GM18502 (cell line): Measurements from ENCODE around the gene PTGES3.
"Not testable (repeated sequence)": the region's sequence is repeated elsewhere in the genome, so short reads cannot be mapped to it uniquely, and the experiment has no call there.

Experiments
- ATAC-seq: cut with Tn5 transposase; IDR thresholded peaks from one replicate; pipeline ENCODE4 v1.9.1; 2021; ENCODE audit warnings: mild to moderate bottlenecking; ENCODE audit not compliant: unreplicated experiment, poor library complexity

Gene PTGES3

DNA sequence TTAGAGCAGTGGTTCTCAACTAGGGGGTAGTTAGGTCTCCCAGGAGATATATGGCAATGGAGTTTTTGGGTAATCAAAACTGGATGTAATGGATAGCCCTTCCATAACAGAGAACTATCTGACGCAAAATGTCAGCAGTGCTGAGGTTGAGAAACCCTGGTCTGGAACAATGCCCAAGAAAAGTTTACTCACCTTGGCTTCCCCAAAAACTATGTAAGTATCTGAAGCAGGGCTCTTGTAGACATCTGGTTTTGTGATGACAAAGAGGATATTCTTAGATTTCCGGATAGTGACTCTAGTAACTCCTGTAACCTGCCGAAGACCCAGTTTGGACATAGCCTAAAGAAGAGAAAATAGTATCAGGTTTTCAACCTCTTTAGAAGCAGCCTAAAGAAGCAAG, 25.3 kb upstream of the PTGES3 start:
- ATAC-seq, result no peak

DNA sequence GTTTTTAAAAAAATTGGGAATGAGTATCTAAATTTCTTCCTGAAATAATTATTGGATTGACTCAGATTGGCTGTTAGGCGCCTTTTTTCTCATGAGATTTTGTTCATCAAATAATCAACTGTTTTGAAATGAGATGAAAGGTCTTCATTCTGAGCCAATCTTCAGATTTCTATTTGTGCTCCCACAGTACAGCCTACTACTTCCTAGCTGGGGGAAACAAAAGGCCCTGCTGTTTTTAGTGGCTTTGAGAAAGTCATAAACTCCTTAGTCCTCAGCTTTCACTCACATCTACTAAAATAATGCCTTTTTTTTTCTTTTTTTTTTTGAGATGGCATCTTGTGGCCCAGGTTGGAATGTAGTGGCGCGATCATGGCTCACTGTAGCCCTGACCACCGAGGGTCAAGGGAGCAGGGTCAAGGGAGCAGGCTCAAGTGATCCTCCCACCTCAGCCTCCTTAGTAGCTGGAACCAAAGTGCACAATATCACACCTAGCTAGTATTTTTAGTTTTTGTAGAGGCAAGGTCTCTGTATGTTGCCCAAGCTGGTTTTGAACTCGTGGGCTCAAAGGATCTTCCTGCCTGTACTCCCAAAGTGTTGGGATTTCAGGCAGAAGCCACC, 21.8 kb upstream of the PTGES3 start:
- no peak for ATAC-seq

- ATAC-seq, result not testable (repeated sequence)
Observed at GRCh38 chr12:56704522-56704921, 16.4 kb upstream of the PTGES3 start.

DNA sequence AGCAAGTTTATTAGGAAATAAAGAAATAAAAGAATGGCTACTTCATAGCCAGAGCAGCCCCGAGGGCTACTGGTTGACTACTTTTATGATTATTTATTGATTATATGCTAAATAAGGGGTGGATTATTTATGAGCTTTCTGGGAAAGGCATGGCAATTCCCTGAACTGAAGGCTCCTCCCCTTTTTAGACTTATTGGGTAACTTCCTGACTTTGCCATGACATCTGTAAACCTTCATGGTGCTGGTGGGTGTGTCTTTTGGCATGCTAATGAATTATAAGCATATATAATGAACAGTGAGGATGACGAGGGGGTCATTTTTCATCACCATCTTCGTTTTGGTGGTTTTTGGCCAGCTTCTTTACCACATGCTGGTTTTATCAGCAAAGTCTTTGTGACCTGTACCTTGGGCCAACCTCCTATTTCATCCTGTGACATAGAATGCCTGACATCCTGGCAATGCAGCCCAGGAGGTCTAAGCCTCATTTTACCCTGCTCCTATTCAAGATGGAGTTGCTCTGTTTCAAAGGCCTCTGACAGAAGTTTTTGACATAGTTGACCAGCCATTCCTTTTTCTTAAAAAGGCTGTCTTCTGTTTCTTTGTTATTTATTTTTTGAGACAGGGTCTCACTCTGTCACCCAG, 11.1 kb upstream of the PTGES3 start:
- no peak for ATAC-seq

- no peak for ATAC-seq
Observed at GRCh38 chr12:56695327-56696101, 7.4 kb upstream of the PTGES3 start.

GRCh38 chr12:56694161-56694560, 6.1 kb upstream of the PTGES3 start:
- no peak for ATAC-seq

DNA sequence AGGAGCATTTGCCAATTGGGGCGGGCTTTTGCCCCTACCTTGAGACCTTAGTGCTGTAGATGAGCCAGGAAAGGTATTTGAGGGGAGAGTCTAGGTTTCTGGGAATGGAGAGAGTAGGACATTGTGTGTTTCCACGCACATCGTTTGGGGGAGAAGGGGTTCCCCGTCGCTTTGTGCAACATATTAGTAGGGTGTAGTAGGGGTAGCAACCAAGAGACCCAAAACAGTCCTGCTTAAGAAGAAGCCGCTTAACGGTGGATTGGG, 694 bp upstream of the PTGES3 start:
- no peak for ATAC-seq

DNA sequence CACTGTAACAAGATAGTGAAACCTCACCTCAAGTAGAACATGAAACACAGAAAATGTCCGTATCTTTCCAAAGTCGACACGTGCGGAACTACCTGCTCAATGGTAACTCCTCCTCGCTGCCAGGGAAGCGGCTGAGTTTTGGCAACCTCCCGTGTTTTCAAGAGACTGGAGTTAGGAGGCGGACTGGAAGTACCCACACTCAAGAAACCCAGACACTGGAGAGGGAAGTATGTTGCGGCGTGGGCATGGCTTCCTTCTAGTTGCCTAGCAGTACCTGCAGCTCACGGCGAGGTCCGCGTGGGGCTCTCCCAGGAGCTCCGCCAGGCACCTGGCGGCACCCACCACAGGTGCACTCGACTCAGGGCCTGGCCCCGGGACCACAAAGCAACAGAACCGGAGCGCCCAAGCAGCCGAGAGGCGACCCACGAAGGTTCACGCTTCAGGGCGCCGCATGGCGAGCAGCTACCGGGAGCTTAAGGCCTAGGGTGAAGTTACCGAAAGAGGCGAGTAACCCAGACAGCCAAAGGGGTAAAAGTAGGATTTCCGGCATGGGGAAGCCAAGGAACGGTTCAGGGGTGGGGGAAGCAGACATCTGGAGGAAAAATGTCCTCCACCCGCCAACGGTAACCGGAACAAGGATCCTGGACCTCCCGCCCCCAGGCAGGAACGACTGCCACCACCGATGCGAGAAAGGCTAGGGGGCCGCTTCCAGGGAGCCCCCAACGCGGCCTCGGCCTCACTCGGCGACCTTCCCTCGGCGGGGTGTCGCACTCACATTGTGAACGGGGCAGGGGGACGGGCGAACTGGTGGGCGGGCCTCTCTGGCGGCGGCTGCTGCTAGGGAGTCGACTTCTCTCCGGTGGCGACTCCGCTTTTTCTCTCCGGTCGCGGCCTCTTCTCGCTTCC, 608 bp downstream of the PTGES3 start:
- peak; percentile 39 for ATAC-seq

GRCh38 chr12:56684745-56685359, 3.2 kb downstream of the PTGES3 start:
- ATAC-seq, result no peak

DNA sequence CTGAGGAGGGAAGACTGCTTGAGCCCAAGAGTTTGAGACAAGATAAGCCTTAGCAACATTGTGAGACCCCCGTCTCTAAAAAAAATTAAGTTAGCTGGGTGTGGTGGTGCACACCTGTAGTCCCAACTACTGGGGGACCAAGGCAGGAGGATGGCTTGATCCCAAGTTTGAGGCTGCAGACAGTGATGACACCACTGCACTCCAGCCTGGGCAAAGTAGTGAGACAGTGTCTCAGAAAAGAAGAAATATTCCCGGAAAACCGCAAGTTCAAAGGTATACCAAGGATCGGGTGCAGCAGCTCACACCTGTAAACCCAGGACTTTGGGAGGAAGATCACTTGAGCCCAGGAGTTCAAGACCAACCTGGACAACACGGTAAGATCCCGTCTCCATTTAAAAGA, 5.8 kb downstream of the PTGES3 start:
- no peak for ATAC-seq

DNA sequence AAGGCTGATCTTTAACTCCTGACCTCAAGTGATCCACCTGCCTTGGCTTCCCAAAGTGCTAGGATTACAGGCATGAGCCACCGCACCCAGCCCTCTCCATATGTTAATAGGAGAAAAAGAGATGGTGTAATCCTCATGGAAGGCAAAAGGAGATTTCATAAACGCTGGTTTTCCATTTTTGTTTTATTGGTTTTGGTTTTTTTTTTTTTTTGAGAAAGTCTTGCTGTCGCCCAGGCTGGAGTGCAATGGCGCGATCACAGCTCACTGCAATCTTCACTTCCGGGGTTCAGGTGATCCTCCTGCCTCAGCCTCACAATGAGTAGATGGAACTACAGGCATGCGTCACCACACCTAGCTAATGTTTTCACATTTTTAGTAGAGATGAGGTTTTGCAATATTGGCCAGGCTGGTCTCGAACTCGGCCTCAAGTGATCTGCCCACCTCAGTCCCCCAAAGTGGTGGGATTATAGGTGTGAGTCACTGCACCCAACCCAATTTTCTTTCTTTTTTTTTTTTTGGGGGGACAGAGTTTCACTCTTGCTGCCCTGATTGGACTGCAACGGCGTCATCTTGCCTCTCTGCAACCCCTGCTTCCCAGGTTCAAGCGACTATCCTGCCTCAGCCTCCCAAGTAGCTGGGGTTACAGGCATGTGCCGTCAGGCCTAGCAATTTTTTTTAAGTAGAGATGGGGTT, 8.1 kb downstream of the PTGES3 start:
- no peak for ATAC-seq

DNA sequence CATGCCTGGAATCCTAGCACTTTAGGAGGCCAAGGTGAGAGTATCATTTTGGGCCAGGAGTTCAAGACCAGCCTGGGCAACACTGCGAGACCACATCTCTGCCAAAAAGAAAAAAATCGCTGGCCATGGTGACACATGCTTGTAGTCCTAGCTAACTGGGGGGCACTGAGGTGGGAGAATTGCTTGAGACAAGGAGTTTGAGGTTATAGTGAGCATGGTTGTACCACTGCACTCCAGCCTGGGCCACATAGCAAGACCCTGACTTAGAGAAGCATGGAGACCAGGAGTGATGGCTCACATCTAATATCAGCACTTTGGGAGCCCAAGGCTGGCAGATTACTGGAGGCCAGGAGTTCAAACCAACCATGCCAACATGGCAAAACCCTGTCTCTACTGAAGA, 9.2 kb downstream of the PTGES3 start:
- no peak for ATAC-seq

DNA sequence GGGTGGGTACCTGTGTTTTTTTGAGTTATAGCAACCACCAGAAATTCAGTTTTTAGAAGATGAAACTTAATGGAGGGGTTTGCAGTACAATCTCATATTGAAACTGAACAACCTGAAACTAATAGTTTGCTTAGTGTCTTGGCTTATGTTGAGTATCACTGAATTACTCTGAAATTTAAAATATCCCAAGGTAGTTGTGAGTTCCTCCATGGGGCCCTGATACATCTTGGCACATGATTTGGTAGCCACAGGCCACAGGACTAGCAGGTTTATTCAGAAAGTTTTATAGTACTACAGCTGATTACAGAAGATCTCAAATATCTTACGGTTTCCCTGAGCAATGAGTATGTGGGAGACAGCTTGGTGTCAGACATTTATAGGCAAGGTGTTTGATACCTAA, 10.4 kb downstream of the PTGES3 start:
- peak; percentile 56 for ATAC-seq

DNA sequence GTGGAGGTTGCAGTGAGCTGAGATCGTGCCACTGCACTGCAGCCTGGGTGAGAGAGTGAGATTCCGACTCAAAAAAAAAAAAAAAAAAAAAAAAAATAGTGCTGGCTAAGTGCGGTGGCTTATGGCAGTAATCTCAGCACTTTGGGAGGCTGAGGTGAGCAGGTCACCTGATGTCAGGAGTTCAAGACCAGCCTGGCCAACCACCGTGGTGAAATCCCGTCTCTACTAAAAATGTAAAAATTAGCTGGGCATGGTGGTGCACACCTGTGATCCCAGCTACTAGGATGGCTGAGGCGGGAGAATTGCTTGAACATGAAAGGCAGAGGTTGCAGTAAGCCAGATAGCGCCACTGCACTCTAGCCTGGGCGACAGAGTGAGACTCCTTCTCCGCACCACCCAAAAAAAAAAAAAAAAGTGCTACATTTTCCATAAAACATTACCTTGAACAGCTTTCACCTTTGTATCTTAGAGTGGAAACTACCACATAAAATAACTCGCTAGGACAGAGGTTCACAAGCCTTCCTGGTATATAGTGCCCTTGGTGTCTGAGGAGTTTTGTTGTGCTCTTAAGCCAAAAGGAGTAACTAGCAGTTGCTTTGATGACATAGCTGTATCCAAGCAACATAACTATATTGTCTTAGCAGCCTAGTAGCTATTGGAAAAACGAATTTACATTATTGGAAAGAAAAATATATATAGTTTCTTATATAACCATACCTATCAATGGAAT, 11.1 kb downstream of the PTGES3 start:
- no peak for ATAC-seq

DNA sequence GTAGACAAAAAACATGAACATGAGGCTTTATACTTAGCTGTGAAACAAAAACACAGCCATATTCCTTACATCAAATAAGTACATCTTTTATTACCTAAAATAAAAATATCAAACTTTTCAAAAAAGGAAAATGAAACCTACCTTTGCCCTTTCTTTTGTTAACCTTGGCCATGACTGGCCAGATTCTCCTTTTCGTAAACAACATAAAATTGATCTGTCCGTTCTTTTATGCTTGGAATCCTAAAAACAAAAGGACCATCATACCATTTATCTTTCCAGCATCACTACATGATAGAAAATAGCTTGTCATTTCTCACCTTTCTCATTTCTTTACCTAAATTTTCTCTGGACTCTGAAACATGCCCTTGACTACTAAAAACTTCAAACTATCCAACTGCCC, 16.5 kb downstream of the PTGES3 start:
- no peak for ATAC-seq

- no peak for ATAC-seq
Observed at GRCh38 chr12:56670836-56671235, 17.2 kb downstream of the PTGES3 start.

DNA sequence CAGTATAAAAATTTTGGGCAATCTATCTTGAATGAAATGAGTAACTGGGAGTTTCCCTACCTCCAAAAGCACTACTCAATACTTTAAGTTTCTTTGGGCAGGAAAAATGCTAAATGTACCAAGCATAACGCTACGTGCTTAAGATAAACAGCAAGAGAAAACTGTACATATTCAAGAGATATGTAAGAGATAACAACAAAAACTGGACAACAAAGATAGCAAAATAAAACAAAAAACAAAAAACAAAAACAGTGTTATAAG, 20.0 kb downstream of the PTGES3 start:
- no peak for ATAC-seq

DNA sequence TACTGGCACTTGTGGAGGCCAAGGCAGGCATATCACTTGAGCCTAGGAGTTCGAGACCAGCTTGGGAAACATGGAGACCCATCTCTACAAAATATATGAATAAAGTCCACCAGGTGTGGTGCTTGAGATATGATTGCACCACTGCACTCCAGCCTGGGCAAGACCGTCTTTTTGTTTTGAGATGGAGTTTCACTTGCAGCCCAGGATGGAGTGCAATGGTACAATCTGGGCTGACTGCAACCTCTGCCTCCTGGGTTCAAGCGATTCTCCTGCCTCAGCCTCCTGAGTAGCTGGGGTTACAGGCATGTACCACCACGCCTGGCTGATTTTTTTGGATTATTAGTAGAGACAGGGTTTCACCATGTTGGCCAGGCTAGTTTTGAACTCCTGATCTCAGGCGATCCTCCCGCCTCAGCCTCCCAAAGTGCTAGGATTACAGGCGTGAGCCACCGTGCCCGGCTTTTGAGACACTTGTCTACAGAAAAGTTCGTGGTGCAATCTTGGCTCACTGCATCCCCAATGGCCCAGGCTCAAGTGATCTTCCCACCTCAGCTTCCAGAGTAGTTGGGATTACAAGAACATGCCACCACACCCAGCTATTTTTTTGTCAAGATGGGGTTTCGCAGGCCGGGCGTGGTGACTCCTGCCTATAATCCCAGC, 26.0 kb downstream of the PTGES3 start:
- no peak for ATAC-seq

GRCh38 chr12:56661560-56661959, 26.5 kb downstream of the PTGES3 start:
- ATAC-seq, result no peak
